GM13976 (cell line): ENCODE data around the gene VEZT.

Source experiments
- DNase-seq: peaks from one replicate; pipeline ENCODE4 v3.0.0; 2012; ENCODE audit warnings: low spot score
- CTCF ChIP-seq: IDR thresholded peaks from 2 replicates; pipeline ENCODE4 v1.5.1; 2012; ENCODE audit warnings: borderline replicate concordance, mild to moderate bottlenecking; ENCODE audit not compliant: insufficient read depth; ENCODE audit errors: extremely low read depth, missing control alignments, control extremely low read depth
- in situ Hi-C: fragments of 300-500 bp; cut with MboI; formaldehyde crosslinking; loops from one replicate; pipeline ENCODE4 v1.12.0; 2022; ENCODE audit warnings: low sequenced_read_pairs, mixed read lengths, inconsistent platforms; ENCODE audit not compliant: unreplicated experiment

Gene VEZT

DNA sequence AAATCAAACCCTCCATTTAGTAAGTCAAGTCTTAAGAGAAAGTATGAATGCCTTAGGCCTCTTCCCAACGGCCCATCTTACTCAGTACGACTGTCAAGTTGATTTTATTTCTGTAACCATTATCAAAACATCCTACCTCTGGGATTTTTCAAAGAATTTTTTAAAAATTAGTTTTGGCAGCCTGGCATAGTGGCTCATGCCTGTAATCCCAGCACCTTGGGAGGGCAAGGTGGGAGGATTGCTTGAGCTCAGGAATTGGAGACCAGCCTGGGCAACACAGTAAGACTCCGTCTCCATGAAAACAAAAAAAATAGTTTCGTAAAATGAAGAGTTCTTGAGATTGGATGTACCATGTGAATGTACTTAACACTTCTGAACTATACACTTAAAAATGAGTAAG is 4.5 kb upstream of the VEZT start:
- in situ Hi-C loops: no loop called here
- DNase-seq: no peak
- no peak for TF ChIP-seq CTCF

DNA sequence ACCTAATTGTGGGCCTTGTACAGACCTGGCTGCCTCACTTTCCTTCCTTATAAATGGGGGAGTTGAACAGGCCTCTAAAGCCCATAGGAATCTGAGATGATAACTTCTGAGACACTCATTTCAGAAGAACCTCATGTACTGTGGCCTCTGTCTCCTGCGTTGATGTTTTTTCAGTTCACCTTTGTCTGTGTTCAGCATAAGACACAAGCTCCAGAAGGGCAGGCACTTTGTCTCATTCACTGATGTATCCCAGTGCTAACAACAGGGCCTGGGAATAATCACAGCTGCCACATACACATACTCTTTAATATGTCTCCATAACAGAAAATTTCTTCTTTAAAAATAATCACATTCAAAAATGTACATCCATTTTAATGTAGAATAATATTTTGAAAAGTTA is 3.7 kb upstream of the VEZT start:
- DNase-seq: no peak
- in situ Hi-C loops: no loop called here
- no peak for TF ChIP-seq CTCF

GRCh38 chr12:95214466-95214865 is 3.1 kb upstream of the VEZT start:
- no peak for DNase-seq
- in situ Hi-C loops: no loop called here
- TF ChIP-seq CTCF: no peak

GRCh38 chr12:95215949-95216348 is 1.7 kb upstream of the VEZT start:
- in situ Hi-C loops: no loop called here
- no peak for TF ChIP-seq CTCF
- peak; percentile 41 for DNase-seq

DNA sequence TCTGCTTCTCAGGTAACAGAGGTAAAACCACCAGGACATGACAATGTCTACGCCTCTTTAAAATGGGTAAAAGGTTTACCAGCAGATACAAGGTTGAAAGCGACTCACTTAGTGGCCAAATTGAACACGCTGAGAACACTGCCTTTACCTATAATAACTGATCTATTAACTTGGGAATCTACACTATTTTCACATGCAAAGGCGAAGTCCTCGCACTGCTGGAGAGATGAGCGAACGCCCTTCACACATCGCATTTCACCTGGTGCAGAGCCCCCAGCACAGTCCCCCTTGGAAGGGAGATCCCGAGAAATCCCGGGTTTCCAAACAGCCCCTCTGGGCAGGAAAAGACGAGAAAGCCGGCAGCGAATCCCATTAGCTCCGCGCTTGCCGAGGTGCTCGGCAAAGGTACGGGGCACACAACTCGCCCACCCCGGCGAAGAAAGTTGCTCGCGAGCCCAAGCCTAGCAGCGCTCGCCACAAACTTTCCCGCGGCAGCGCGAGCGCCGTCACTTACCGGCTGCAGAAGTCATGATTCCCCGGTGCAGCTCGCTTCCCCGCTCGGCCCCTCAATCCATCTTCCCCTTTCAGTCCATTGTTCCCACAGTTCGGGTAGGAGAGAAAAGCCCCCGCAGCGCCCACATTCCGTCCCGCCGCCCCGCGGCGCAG is 763 bp upstream of the VEZT start:
- in situ Hi-C loops: no loop called here
- DNase-seq: no peak

More for the DNA sequence above, 763 bp upstream of the VEZT start:
- TF ChIP-seq CTCF: no peak
